ENCODE results near the gene SLC17A1. TPM values are rescaled to one million over a fixed set of nuclear protein-coding genes. Genes with fewer than 3 reads are reported as not detected.
A peak's percentile ranks its signal among the peaks of the same experiment; 100 is the strongest.

SLC17A1 gene
- not detected for total RNA-seq

- H3K4me3 ChIP-seq: peak within 1 kb of the TSS in 1 of 4 donors; percentile 13
- no peaks in the 10 kb centered on the region for H3K36me3 ChIP-seq
- no peak for TF ChIP-seq POLR2A (IDR thresholded peaks at IDR 0.05)
- TF ChIP-seq CTCF (IDR thresholded peaks at IDR 0.05): no peak
- no peak within 1 kb of the TSS for H3K27ac ChIP-seq
- H3K4me1 ChIP-seq: no peaks in the 10 kb centered on the region
- no peak for DNase-seq
- no peaks in the 10 kb centered on the region for H3K9me3 ChIP-seq
- H3K27me3 ChIP-seq: no peaks in the 10 kb centered on the region
Measured at GRCh38 chr6:25831532-25832306, at the start of gene SLC17A1. SLC17A1 (minus strand) TSS chr6:25832052; CDS start chr6:25830557, 1,495 bp downstream.

DNA sequence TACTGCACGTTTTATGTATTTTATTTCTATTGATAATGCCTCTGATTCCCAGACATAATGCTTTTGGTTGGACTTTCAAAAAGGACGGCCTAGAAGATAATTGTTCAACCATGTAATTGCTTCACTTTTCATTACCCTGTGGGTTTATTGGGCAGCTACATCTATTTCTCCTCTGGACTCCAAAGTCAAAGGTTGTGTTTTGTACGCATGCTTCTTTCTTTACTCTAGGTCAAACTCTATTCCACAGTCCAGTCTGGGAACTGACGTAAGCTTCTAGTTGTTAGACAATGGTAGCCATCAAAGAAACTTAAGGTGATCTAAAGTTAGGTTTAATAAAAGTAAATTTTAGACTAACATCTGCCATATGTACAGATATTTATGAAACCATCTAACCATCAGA, 48.7 kb upstream of the SLC17A1 start:
- Histone ChIP-seq H3K9me3 (no peaks in the 10 kb centered on the region), H3K4me3 (no peak overlapping the region), H3K27me3 (no peaks in the 10 kb centered on the region), H3K36me3 (no peaks in the 10 kb centered on the region), H3K4me1 (no peaks in the 10 kb centered on the region), H3K27ac (no peak overlapping the region)
- no peak for TF ChIP-seq POLR2A (IDR thresholded peaks at IDR 0.05)
- TF ChIP-seq CTCF (IDR thresholded peaks at IDR 0.05): no peak
- DNase-seq: no peak

GRCh38 chr6:25878721-25879322, 47.0 kb upstream of the SLC17A1 start:
- no peaks in the 10 kb centered on the region for H3K4me1 ChIP-seq
- no peak overlapping the region for H3K4me3 ChIP-seq
- H3K9me3 ChIP-seq: no peaks in the 10 kb centered on the region
- no peak for DNase-seq
- TF ChIP-seq CTCF (IDR thresholded peaks at IDR 0.05) (no peak), POLR2A (IDR thresholded peaks at IDR 0.05) (no peak)
- no peak overlapping the region for H3K27ac ChIP-seq
- H3K27me3 ChIP-seq: no peaks in the 10 kb centered on the region
- no peaks in the 10 kb centered on the region for H3K36me3 ChIP-seq

- Histone ChIP-seq H3K27ac (no peak overlapping the region), H3K4me3 (no peak overlapping the region), H3K27me3 (no peaks in the 10 kb centered on the region), H3K4me1 (no peaks in the 10 kb centered on the region), H3K36me3 (no peaks in the 10 kb centered on the region), H3K9me3 (no peaks in the 10 kb centered on the region)
- no peak for DNase-seq
- TF ChIP-seq POLR2A (IDR thresholded peaks at IDR 0.05) (no peak), CTCF (IDR thresholded peaks at IDR 0.05) (no peak)
Measured at GRCh38 chr6:25875926-25876602, 44.2 kb upstream of the SLC17A1 start.

GRCh38 chr6:25875563-25875905, 43.7 kb upstream of the SLC17A1 start:
- DNase-seq: no peak
- H3K9me3 ChIP-seq: no peaks in the 10 kb centered on the region
- TF ChIP-seq CTCF (IDR thresholded peaks at IDR 0.05) (no peak), POLR2A (IDR thresholded peaks at IDR 0.05) (no peak)
- no peaks in the 10 kb centered on the region for H3K27me3 ChIP-seq
- H3K4me3 ChIP-seq: no peak overlapping the region
- no peaks in the 10 kb centered on the region for H3K36me3 ChIP-seq
- no peak overlapping the region for H3K27ac ChIP-seq
- H3K4me1 ChIP-seq: no peaks in the 10 kb centered on the region

Measured in Peyer's patch (tissue), 4 donors.